RWPE1 (cell line): ENCODE measurements around the gene DHRS12.
"Not testable (repeated sequence)": the region's sequence is repeated elsewhere in the genome, so short reads cannot be mapped to it uniquely, and the experiment has no call there.

Source experiments
- CTCF ChIA-PET: fragments of 350-600 bp; sonication (Branson Sonifier 250); formaldehyde crosslinking; extraction: SDS; loops from one replicate; lab custom pipeline; 2021; lab: Yijun Ruan, JAX
- POLR2A ChIA-PET: fragments of 400-600 bp; formaldehyde crosslinking; extraction: SDS; loops from one replicate; lab custom pipeline; 2020; ENCODE audit warnings: antibody characterized with exemption; ENCODE audit not compliant: low non-redundant PET; lab: Yijun Ruan, JAX
- DNase-seq: peaks from one replicate; pipeline ENCODE4 v3.0.0; 2012; ENCODE audit warnings: low spot score
- H3K27ac ChIP-seq: fragments of 450-650 bp; 2 replicates; pipeline ENCODE4 v1.5.1; 2017
- TF ChIP-seq, protein P1 (sequence below): fragments of 450-650 bp; conservative IDR thresholded peaks from 2 replicates; pipeline ENCODE4 v1.5.1; 2017; ENCODE audit warnings: low read depth, mild to moderate bottlenecking

Gene DHRS12

DNA sequence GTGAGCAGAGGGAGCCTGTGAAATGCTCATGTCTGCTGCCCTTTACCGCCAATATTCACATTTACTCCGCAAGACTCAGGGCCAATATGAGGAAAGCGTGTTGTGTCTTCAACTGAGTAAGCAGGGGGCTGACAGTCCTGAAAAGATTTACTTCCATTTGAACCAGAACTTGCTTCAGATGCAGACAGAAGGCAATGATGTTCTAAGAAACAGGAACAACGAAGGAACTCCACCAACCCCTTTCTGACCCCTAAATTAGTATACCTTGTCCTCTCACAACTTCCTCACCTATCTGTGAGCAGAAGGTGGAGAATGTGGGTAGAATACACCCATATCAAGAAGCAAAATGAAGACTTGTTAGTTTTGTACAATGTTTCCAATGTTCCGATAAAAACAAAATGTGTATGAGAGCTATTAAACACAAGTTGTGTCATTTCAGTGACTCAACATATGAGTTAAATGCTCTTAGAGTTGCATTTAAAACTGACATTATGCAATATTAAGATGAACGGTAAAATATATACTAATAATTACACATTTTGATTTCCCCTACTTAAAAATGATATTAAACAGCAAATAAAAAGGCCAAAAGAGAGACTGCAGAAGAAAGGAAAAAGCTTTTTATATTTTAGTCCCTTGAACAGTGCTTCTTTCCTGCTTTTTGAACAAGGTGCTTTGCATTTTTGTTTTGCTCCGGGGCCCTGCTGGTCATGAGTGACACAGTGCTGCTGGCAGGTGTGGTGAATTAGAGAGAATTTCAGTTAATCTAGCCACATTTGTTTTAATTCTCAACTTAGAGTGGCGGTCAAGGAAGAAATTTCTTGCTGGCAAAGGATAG lies 25.0 kb upstream of the DHRS12 start:
- CTCF ChIA-PET: interaction anchor here (0.9 kb wide), 1 partner anchor 8 kb away, joined by 4 read pairs; no protein-coding TSS in a partner anchor
- no peak for DNase-seq
- TF ChIP-seq, protein P1, sequence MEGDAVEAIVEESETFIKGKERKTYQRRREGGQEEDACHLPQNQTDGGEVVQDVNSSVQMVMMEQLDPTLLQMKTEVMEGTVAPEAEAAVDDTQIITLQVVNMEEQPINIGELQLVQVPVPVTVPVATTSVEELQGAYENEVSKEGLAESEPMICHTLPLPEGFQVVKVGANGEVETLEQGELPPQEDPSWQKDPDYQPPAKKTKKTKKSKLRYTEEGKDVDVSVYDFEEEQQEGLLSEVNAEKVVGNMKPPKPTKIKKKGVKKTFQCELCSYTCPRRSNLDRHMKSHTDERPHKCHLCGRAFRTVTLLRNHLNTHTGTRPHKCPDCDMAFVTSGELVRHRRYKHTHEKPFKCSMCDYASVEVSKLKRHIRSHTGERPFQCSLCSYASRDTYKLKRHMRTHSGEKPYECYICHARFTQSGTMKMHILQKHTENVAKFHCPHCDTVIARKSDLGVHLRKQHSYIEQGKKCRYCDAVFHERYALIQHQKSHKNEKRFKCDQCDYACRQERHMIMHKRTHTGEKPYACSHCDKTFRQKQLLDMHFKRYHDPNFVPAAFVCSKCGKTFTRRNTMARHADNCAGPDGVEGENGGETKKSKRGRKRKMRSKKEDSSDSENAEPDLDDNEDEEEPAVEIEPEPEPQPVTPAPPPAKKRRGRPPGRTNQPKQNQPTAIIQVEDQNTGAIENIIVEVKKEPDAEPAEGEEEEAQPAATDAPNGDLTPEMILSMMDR: no peak
- H3K27ac ChIP-seq: no peak overlapping the region
- POLR2A ChIA-PET: no interaction called here

GRCh38 chr13:51827254-51827653 lies 23.3 kb upstream of the DHRS12 start:
- CTCF ChIA-PET: interaction anchor here (0.6 kb wide), 1 partner anchor 11 kb away, joined by 3 read pairs; no protein-coding TSS in a partner anchor

DNA sequence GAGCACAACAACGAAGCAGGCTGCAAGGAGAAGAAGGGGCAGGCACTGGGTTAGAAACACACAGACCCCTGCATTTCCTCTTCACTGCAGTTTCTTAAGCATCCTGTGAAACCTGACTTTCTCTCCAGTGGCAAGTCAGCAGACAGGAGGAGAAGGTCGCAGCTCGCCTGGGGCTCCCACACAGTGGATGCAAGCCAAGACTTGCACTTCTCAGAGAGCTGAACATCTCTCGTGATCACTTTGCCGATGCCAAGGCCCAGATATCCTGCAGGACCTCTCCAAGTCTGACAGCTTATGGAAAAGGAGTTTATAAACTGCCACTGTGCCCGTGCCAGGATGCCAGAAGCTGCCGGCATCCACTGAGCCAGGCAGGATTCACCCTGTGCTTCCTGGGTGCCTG lies 22.6 kb upstream of the DHRS12 start:
- ChIA-PET POLR2A (no interaction called here), CTCF (interaction anchor here (0.6 kb wide), 1 partner anchor 11 kb away, joined by 3 read pairs; no protein-coding TSS in a partner anchor)
- TF ChIP-seq, protein P1: no peak
- DNase-seq: no peak
- no peak overlapping the region for H3K27ac ChIP-seq

More at GRCh38 chr13:51827254-51827653, 23.3 kb upstream of the DHRS12 start:
- POLR2A ChIA-PET: no interaction called here
- DNase-seq: no peak
- H3K27ac ChIP-seq: no peak overlapping the region
- TF ChIP-seq, protein P1: no peak

- POLR2A ChIA-PET: no interaction called here
These were observed 21.8 kb upstream of the DHRS12 start for GRCh38 chr13:51825681-51826254.

GRCh38 chr13:51825165-51825592 lies 21.2 kb upstream of the DHRS12 start:
- POLR2A ChIA-PET: no interaction called here
- CTCF ChIA-PET: interaction anchor here (0.6 to 1.3 kb wide), 3 partner anchors 10 to 1916 kb away, joined by 3 to 5 read pairs (median 3); no protein-coding TSS in a partner anchor
- TF ChIP-seq, protein P1: no peak
- H3K27ac ChIP-seq: no peak overlapping the region
- no peak for DNase-seq

More at GRCh38 chr13:51825681-51826254, 21.8 kb upstream of the DHRS12 start:
- TF ChIP-seq, protein P1: no peak
- no peak overlapping the region for H3K27ac ChIP-seq
- CTCF ChIA-PET: interaction anchor here (0.6 to 1.3 kb wide), 3 partner anchors 10 to 1916 kb away, joined by 3 to 5 read pairs (median 3); no protein-coding TSS in a partner anchor
- no peak for DNase-seq

DNA sequence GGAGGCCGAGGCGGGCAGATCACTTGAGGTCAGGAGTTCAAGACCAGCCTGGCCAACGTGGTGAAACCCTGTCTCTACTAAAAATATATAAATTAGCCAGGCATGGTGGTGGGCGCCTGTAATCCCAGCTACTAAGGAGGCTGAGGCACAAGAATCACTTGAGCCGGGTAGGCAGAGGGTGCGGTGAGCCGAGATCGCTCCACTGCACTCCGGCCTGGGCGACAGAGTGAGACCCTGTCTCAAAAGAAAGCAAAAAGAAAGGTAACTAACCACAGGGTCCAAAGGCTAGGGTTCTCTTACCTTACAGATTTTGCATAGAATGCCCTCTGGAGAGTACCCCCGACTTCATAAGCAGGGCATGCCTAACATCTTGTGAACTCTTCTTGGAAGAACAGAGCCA lies 20.7 kb upstream of the DHRS12 start:
- POLR2A ChIA-PET, H3K27ac ChIP-seq, DNase-seq: not testable (repeated sequence)
- CTCF ChIA-PET: interaction anchor here (1.3 kb wide), 1 partner anchor 9 kb away, joined by 3 read pairs; no protein-coding TSS in a partner anchor
